GM12878 (cell line): ENCODE results near the gene LDLRAD3. TPM values are rescaled to one million over a fixed set of nuclear protein-coding genes. Genes with fewer than 3 reads are reported as not detected.

ENCODE experiments used
- BHLHE40 ChIP-seq, 2 experiments: fragments of 450-650 bp in 1 of 2; IDR thresholded peaks; 2 replicates each; pipeline ENCODE4 v1.6.1; 2011 to 2017; ENCODE audit warnings: low read depth in 2 of 2, borderline replicate concordance in 1 of 2, improper control_type of control experiment in 1 of 2, low read length in 1 of 2, mild to moderate bottlenecking in 1 of 2
- CBX5 ChIP-seq: sonication (generic); IDR thresholded peaks from 2 replicates; pipeline ENCODE4 v1.6.1; 2016; ENCODE audit warnings: low read depth, moderate library complexity, mild to moderate bottlenecking, inconsistent platforms
- CREB1 ChIP-seq: IDR thresholded peaks from 2 replicates; pipeline ENCODE4 v1.6.1; 2012; ENCODE audit warnings: low read depth, mild to moderate bottlenecking, inconsistent platforms
- DPF2 ChIP-seq: fragments of 450-650 bp; IDR thresholded peaks from 2 replicates; pipeline ENCODE4 v1.6.1; 2017; ENCODE audit warnings: mild to moderate bottlenecking
- E4F1 ChIP-seq: fragments of 450-650 bp; IDR thresholded peaks from 2 replicates; pipeline ENCODE4 v1.6.1; 2018; ENCODE audit warnings: borderline replicate concordance, mild to moderate bottlenecking; ENCODE audit not compliant: partially characterized antibody
- GABPA ChIP-seq: IDR thresholded peaks from 2 replicates; pipeline ENCODE4 v1.6.1; 2014; ENCODE audit warnings: antibody characterized with exemption, low read depth, mild to moderate bottlenecking, inconsistent platforms
- HDAC2 ChIP-seq: fragments of 200-600 bp; sonication (generic); IDR thresholded peaks from 2 replicates; pipeline ENCODE4 v1.6.1; 2017
- HSF1 ChIP-seq: fragments of 150-350 bp; IDR thresholded peaks from 2 replicates; pipeline ENCODE4 v1.6.1; 2014; ENCODE audit warnings: mild to moderate bottlenecking, low read depth, low read length
- NR2C1 ChIP-seq: fragments of 450-650 bp; IDR thresholded peaks from 2 replicates; pipeline ENCODE4 v1.6.1; 2017; ENCODE audit warnings: antibody characterized with exemption, mild to moderate bottlenecking, moderate library complexity
- SPI1 ChIP-seq: IDR thresholded peaks from 2 replicates; pipeline ENCODE4 v1.6.1; 2011; ENCODE audit warnings: low read depth, mild to moderate bottlenecking, low read length, moderate library complexity, borderline replicate concordance; ENCODE audit not compliant: insufficient read depth
- TARDBP ChIP-seq: IDR thresholded peaks from 2 replicates; pipeline ENCODE4 v1.6.1; 2016; ENCODE audit warnings: borderline replicate concordance
- USF1 ChIP-seq: IDR thresholded peaks from 2 replicates; pipeline ENCODE4 v1.6.1; 2011; ENCODE audit warnings: borderline replicate concordance, low read depth, mild to moderate bottlenecking, moderate library complexity, mixed read lengths, low read length; ENCODE audit not compliant: insufficient read depth; ENCODE audit errors: extremely low read length
- USF2 ChIP-seq: IDR thresholded peaks from 2 replicates; pipeline ENCODE4 v1.6.1; 2011; ENCODE audit warnings: low read depth, low read length, improper control_type of control experiment, borderline replicate concordance
- YY1 ChIP-seq: IDR thresholded peaks from 2 replicates; pipeline ENCODE4 v1.6.1; 2011; ENCODE audit warnings: low read depth, mild to moderate bottlenecking, low read length
- ZBED1 ChIP-seq: IDR thresholded peaks from 2 replicates; pipeline ENCODE4 v1.6.1; 2016; ENCODE audit warnings: borderline replicate concordance
- ZNF384 ChIP-seq: IDR thresholded peaks from 2 replicates; pipeline ENCODE4 v1.6.1; 2012; ENCODE audit warnings: low read depth, mild to moderate bottlenecking, low read length, improper control_type of control experiment, borderline replicate concordance
- ZNF687 ChIP-seq: fragments of 450-650 bp; IDR thresholded peaks from 2 replicates; pipeline ENCODE4 v1.6.1; 2017; ENCODE audit warnings: mild to moderate bottlenecking, moderate library complexity
- polyA plus RNA-seq, 11 experiments: library from polyadenylated mRNA; depleted of rRNA in 4 of 11; unstranded in 6 of 11; stranded (reverse) in 5 of 11; fragments of >200 nt; fragmentation: Nextera tagmentation in 4 of 11; fragmentation: Illumina TruSeq in 1 of 11; extraction: Ambion mirVana in 4 of 11; extraction: Trizol in 1 of 11; gene quantifications; 1 replicate in 1 of 11; 2 replicates in 10 of 11; pipeline versions ENCODE4 v1.2.1 to v1.2.3, GENCODE V29; 2011 to 2016; ENCODE audit warnings: inconsistent platforms in 2 of 11, missing spikeins in 2 of 11, low read depth in 1 of 11
- total RNA-seq, 4 experiments: library from RNA; depleted of rRNA in 3 of 4; stranded (reverse); fragments of >200 nt in 3 of 4; fragmentation: Illumina TruSeq in 1 of 4; extraction: Trizol in 1 of 4; gene quantifications; 2 replicates each; pipeline versions ENCODE4 v1.2.1 to v1.2.3, GENCODE V29; 2013 to 2021

LDLRAD3 gene
- total and polyA plus RNA-seq, 10 of the 15 experiments (the other 5 are each of a cell fraction or from before 2014, with no cell fraction given), result 2.5 to 17.2 (median 10.7) TPM

- TF ChIP-seq HDAC2, result no peak
- 0 out of 2 replicates have a peak, but pooled peaks have one; percentile 36 for TF ChIP-seq CREB1
- TF ChIP-seq SPI1, result no peak
- no peak for TF ChIP-seq HSF1
- TF ChIP-seq ZNF687, result no peak
- TF ChIP-seq DPF2, result 0 out of 2 replicates have a peak, but pooled peaks have one; percentile 15
- TF ChIP-seq E4F1, result no peak
- TF ChIP-seq USF1, result no peak
- no peak for TF ChIP-seq ZNF384
- no peak for TF ChIP-seq USF2
- no peak for TF ChIP-seq NR2C1
- TF ChIP-seq BHLHE40 (IDR thresholded peaks at IDR 0.05; ENCODE audit: borderline replicate concordance in 1 of 2, low read depth in 2 of 2, low read length in 1 of 2), result no peak
- TF ChIP-seq ZBED1, result peak; percentile 26; the same call in 1 of the 2 replicates
- no peak for TF ChIP-seq YY1
- no peak for TF ChIP-seq TARDBP
- no peak for TF ChIP-seq CBX5
- no peak for TF ChIP-seq GABPA
These were observed 205.8 kb downstream of the LDLRAD3 start (continued) for GRCh38 chr11:36149538-36150242.
